ENCODE results near the gene SIGLEC15.

- TF ChIP-seq CTCF (IDR thresholded peaks at IDR 0.05; ENCODE audit: poor library complexity): no peak
- TF ChIP-seq EZH2phosphoT487 (IDR thresholded peaks at IDR 0.05; ENCODE audit: low read depth, severe bottlenecking, unreplicated experiment): no peak
- TF ChIP-seq EZH2 (IDR thresholded peaks at IDR 0.05; ENCODE audit: borderline replicate concordance): no peak
Measured at GRCh38 chr18:45841060-45841764, 15.7 kb downstream of the SIGLEC15 start.

Measured in hepatocyte (in vitro differentiated cells).